22Rv1 (cell line): ENCODE measurements around the gene TMEM271.
"Not testable (repeated sequence)": the region's sequence is repeated elsewhere in the genome, so short reads cannot be mapped to it uniquely, and the experiment has no call there.

ENCODE experiments used
- ZFX ChIP-seq: fragments of 450-650 bp; IDR thresholded peaks from 2 replicates; pipeline ENCODE4 v1.6.1; 2017; ENCODE audit warnings: antibody characterized with exemption, borderline replicate concordance
- TF ChIP-seq, protein P1 (sequence below): fragments of 450-650 bp; IDR thresholded peaks from 2 replicates; pipeline ENCODE4 v1.5.1; 2017; ENCODE audit warnings: mild to moderate bottlenecking

DNA sequence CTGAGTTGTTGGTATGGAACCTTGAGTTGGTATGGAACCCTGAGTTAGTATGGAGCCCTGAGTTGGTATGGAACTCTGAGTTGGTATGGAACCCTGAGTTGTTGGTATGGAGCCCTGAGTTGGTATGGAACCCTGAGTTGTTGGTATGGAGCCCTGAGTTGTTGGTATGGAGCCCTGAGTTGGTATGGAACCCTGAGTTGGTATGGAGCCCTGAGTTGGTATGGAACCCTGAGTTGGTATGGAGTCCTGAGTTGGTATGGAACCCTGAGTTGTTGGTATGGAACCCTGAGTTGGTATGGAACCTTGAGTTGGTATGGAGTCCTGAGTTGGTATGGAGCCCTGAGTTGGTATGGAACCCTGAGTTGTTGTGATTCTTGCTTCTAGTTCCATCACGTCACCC, 10.5 kb downstream of the TMEM271 start:
- TF ChIP-seq, protein P1, sequence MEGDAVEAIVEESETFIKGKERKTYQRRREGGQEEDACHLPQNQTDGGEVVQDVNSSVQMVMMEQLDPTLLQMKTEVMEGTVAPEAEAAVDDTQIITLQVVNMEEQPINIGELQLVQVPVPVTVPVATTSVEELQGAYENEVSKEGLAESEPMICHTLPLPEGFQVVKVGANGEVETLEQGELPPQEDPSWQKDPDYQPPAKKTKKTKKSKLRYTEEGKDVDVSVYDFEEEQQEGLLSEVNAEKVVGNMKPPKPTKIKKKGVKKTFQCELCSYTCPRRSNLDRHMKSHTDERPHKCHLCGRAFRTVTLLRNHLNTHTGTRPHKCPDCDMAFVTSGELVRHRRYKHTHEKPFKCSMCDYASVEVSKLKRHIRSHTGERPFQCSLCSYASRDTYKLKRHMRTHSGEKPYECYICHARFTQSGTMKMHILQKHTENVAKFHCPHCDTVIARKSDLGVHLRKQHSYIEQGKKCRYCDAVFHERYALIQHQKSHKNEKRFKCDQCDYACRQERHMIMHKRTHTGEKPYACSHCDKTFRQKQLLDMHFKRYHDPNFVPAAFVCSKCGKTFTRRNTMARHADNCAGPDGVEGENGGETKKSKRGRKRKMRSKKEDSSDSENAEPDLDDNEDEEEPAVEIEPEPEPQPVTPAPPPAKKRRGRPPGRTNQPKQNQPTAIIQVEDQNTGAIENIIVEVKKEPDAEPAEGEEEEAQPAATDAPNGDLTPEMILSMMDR: not testable (repeated sequence)
- not testable (repeated sequence) for TF ChIP-seq ZFX
